Measurements from ENCODE around the gene C1QTNF6.

Gene C1QTNF6

DNA sequence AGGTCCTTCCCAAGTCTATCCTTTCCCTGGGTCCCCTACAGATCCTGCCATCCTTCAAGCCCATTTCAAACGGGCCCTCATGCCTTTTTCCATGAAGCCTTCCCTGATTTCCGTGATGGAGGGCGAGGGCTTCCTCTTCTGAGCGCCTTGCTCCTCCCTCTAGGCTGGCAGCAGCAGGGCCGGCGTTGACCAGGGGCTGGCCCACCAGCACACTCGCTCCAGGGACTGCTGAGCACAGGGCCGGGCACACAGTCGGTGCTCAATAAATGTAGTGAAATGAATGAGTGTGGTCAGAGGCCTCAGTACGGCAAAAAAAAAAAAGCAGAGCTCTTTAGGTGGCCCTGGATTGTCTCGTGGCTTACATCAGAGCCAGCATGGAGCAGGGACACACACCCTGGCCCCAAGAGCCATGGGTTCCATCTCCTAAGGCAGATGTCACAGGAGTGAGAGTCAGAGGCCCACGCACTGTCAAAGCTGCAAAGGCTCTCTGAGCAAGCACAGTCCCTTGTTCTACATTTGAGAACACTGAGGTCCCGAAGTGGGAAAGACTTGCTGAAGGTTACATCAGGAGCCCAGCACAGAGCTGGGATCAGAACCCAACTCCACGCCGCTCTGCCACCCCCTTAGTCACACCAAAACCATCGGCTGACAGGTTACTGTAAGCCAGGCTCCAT lies 41.4 kb downstream of the C1QTNF6 start:
- no peak for DNase-seq

GRCh38 chr22:37146051-37146385 lies 42.0 kb downstream of the C1QTNF6 start:
- no peak for DNase-seq

DNA sequence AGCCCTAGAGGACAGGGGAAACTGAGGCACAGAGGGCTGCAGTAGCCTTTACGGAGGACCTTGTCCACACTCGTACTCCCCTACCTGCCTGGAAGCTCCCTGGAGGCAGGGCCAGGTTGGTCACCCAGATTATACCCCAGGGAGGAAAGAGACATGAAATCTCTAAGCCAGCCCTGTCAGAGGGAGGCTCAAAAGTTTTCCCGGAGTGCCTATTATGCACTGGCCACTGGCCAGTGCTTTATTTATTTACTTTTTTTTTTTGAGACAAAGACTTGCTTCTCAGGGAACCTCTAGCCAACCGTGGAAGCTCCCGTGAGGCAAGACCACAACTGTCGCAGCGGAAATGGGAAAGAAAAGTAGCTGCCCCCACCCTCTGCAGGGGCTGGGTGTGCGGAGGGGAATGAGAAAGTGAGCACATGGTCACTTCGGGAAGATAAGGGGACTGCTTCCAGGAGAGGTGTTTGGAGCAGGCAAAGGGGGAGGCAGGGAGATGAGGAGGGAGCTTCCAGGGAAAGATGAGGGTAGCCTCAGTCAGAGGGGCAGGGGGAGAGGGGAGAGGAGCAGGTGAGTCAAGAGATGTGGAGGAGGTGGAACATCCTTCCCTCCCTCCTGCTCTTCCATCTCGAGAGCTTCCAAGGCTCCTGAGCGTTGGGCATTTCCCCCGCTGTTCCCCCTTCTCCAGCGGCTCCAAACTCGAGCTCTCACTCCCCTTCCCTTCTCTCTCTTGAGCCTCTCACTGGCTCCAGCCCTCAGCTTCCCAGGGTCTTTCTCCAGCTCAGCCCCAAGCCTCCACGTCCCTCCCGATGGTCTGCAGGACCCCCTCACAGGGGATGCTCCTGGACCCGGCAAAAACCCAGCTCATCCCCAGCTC lies 42.6 kb downstream of the C1QTNF6 start:
- DNase-seq = no peak

- DNase-seq = no peak
These were observed 43.9 kb downstream of the C1QTNF6 start for GRCh38 chr22:37144180-37144554.

GRCh38 chr22:37141971-37142370 lies 46.1 kb downstream of the C1QTNF6 start:
- DNase-seq = no peak

- no peak for DNase-seq
These were observed 46.6 kb downstream of the C1QTNF6 start for GRCh38 chr22:37141476-37141875.

- DNase-seq = no peak
These were observed 47.2 kb downstream of the C1QTNF6 start for GRCh38 chr22:37140686-37141323.

GRCh38 chr22:37139762-37140161 lies 48.3 kb downstream of the C1QTNF6 start:
- DNase-seq = no peak

DNA sequence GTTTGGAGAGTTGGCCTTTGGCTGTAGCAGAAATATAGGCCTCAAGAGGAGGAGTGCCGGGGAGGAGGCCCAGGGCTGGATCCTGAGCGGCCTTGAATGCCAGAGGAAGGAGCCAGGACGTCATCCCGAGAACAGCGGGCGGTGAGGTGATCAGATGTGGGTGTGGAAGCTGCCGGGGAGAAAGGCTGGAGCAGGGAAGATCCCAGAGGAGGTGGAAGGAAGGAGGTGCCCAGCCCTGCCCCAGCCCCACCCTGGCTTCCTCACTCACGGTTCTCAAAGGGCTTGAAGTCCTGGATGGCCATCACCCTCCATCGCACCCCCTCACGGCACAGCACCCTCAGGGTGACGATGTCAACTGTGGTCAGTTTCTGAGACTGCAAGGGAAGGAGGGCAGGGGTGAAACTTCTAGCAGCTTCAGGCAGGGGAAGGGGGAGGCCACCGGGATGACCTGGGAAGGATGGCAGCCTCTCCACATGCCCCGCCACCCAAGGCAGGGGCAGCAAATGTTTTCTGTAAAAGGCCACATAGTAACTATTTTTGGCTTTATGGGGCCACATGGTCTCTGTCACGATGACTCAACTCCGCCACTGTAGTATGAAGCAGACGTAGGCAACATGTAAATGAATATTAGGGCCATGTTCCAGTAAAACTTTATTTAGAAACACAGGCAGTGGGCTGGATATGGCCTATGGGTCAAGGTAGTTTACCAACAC lies 49.0 kb downstream of the C1QTNF6 start:
- no peak for DNase-seq

GRCh38 chr22:37137903-37138665 lies 50.0 kb downstream of the C1QTNF6 start:
- no peak for DNase-seq

DNA sequence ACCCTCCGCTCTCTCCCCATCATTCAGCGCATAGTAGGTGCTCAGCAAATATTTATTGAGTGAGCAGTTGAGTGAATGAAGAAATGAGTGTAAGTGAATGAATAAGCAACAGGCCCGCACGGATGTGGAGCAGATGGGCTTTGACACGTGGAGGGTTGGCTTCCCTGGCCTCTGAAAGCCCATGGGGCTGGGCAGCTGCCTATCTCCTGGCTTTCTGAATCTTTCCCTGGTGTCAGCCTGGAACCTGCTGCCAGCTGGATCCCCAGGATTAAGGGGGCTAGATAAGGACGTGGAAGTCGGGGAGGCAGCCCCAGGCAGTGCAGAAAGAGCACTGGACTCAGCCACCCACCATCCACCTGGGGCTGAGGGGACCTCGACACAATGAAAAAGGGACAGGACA lies 50.9 kb downstream of the C1QTNF6 start:
- no peak for DNase-seq

DNA sequence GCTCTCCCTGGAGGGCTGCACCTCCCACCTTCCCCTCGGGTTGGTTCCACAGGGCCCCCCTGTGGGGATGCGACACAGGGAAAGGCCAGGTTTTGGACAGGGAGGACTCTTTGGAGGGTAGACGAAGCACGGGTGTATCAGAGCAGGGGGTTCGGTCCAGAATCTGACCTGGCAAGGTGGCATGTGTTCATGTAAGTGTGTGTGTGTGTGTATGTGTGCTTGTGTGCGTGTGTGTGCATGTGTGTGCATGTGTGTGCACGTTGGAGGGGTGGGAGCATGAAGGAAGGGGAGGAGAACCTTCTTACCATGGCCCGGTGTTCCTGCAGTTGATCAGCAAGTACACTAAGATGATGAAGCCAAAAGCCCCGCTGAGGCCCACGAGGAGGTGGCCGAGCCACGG lies 53.0 kb downstream of the C1QTNF6 start:
- no peak for DNase-seq

GRCh38 chr22:37133304-37134018 lies 54.6 kb downstream of the C1QTNF6 start:
- DNase-seq = no peak

GRCh38 chr22:37132773-37133172 lies 55.3 kb downstream of the C1QTNF6 start:
- no peak for DNase-seq
